Effector memory CD8-positive, alpha-beta T cell (primary cell): ENCODE data around the gene APOL1.
"Not testable (repeated sequence)": the region's sequence is repeated elsewhere in the genome, so short reads cannot be mapped to it uniquely, and the experiment has no call there.

Experiments
- ATAC-seq: fragments of 150-1000 bp; cut with Tn5 transposase; replicated peaks from 2 replicates; pipeline ENCODE4 v1.10.0; 2021; ENCODE audit warnings: mild to moderate bottlenecking, moderate library complexity
- DNase-seq, 3 experiments: peaks; one replicate each; pipeline ENCODE4 v3.0.0; 2021
- H3K27ac Mint-ChIP-seq, 2 donors: one replicate each; pipeline ENCODE4 v1.8.0; 2022; ENCODE audit warnings: mild to moderate bottlenecking in 2 of 2, mixed read lengths in 2 of 2, moderate library complexity in 2 of 2
- H3K27me3 Mint-ChIP-seq, 2 donors: one replicate each; pipeline ENCODE4 v1.8.0; 2022; ENCODE audit warnings: mixed read lengths in 2 of 2
- H3K36me3 Mint-ChIP-seq: one replicate; pipeline ENCODE4 v1.8.0; 2022; ENCODE audit warnings: mild to moderate bottlenecking, moderate library complexity, mixed read lengths; ENCODE audit not compliant: insufficient read depth
- H3K4me1 Mint-ChIP-seq, 2 donors: one replicate each; pipeline ENCODE4 v1.8.0; 2022; ENCODE audit warnings: low read depth in 2 of 2, mixed read lengths in 2 of 2
- H3K4me3 Mint-ChIP-seq, 2 donors: one replicate each; pipeline ENCODE4 v1.8.0; 2022; ENCODE audit warnings: mild to moderate bottlenecking in 2 of 2, mixed read lengths in 2 of 2, moderate library complexity in 2 of 2
- H3K9me3 Mint-ChIP-seq, 2 donors: one replicate each; pipeline ENCODE4 v1.8.0; 2022; ENCODE audit warnings: mixed read lengths in 2 of 2
- total RNA-seq, 9 experiments: gene quantifications; one replicate each; lab custom pipeline; 2026; lab: John Stamatoyannopoulos, UW

The APOL1 gene, protein sequence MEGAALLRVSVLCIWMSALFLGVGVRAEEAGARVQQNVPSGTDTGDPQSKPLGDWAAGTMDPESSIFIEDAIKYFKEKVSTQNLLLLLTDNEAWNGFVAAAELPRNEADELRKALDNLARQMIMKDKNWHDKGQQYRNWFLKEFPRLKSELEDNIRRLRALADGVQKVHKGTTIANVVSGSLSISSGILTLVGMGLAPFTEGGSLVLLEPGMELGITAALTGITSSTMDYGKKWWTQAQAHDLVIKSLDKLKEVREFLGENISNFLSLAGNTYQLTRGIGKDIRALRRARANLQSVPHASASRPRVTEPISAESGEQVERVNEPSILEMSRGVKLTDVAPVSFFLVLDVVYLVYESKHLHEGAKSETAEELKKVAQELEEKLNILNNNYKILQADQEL
- total RNA-seq = 16.4 to 83.0 (median 31.9) reads per million in 9 experiments

DNA sequence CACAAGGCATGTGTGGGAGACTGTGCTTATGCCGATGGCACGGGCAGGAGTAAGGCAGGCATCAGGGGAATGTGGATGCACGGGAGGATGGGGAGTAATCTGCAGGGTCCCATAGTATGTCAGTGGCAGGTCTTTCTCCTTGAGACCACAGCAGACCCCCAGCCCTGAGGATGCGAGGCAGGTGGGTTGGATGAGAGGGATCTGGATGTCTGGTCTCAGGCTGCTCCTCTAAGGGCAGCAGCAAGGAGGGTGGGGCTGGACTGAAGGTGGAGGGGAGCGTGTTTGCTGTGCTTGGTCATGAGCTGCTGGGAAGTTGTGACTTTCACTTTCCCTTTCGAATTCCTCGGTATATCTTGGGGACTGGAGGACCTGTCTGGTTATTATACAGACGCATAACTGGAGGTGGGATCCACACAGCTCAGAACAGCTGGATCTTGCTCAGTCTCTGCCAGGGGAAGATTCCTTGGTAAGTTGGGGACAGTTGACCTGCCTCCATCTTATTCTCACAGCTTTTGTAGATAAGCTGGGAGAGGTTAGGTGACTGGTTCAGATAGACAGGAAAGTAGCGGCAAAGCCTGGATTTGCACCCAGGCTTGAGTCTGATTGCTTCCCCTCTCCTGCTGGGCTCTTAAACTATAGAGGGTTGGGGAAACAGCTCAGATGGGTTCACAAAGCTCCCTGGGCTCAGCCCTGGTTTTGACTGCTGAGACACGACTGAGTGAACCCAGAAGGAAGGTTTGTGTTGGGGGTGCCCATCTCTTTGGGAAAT is at the start of gene APOL1:
TSS of gene APOL1 (plus strand) at position 380 of the 769 bp plus-strand sequence. CDS start 1,823 bp downstream, outside the sequence.
- Mint-ChIP-seq H3K36me3 (peaks cover 14% of the 10 kb centered on the region), H3K4me1 (peaks cover 48 to 58% of the 10 kb centered on the region in 2 donors), H3K9me3 (no peaks in the 10 kb centered on the region), H3K27me3 (no peaks in the 10 kb centered on the region), H3K4me3 (peak within 1 kb of the TSS; percentile 87 to 98), H3K27ac (peak within 1 kb of the TSS; percentile 97 to 99)
- DNase-seq (peak; percentile 26 to 50 (median 38)), ATAC-seq (peak; percentile 97)

DNA sequence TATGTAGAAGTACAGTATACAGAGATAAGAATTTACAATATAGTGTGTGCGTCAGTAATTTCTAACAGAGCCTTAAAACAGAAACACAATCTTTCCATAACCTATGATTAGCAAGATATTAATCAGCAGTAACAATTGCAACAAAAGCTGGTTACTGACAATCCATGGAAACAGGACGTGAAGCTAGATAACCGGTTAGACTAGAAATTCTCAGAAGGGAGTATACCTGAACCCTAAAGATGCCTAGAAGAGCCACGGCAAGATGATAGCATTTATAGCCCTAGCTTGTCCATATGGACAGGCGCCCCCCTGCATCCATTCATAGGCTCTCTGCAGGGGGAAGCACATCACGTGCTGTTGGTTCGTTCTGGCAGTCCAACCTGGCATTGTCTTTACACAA is 49.5 kb upstream of the APOL1 start:
- not testable (repeated sequence) for H3K4me3 Mint-ChIP-seq, H3K36me3 Mint-ChIP-seq, H3K27ac Mint-ChIP-seq, DNase-seq, H3K4me1 Mint-ChIP-seq, ATAC-seq, H3K9me3 Mint-ChIP-seq
- H3K27me3 Mint-ChIP-seq = peaks cover 27 to 59% of the 10 kb centered on the region in 2 donors

DNA sequence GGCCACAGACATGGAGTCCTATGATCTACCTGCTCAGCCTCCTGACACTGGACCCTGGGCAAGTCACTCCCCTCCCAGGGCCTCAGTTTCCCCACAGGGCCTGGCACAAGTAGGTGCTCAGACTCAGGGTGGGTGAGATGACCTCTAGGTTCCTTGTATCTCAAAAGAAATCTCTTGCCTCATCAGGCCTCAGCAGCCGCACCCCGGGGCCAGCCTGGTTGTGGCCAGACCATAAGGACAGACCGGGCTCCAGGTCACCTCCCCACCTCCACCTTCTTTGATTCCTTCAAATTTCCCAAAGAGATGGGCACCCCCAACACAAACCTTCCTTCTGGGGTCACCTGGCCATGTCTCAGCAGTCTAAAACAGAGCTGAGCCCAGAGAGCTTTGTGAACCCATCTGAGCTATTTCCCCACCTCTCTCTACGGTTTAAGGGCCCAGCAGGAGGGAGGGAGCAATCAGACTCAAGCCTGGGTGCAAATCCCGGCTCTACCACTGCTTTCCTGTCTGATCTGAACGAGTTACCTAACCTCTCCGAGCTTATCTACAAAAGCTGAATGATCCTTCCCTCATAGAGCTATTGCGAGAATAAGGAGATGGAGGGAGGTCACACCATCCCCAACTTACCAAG is 48.8 kb upstream of the APOL1 start:
- Mint-ChIP-seq H3K4me1 (peaks cover 0 to 3% of the 10 kb centered on the region in 2 donors), H3K9me3 (peaks cover 0 to under 1% of the 10 kb centered on the region in 2 donors), H3K27ac (no peak overlapping the region), H3K27me3 (peaks cover 32 to 59% of the 10 kb centered on the region in 2 donors), H3K36me3 (no peaks in the 10 kb centered on the region), H3K4me3 (no peak overlapping the region)
- ATAC-seq (no peak), DNase-seq (no peak)

DNA sequence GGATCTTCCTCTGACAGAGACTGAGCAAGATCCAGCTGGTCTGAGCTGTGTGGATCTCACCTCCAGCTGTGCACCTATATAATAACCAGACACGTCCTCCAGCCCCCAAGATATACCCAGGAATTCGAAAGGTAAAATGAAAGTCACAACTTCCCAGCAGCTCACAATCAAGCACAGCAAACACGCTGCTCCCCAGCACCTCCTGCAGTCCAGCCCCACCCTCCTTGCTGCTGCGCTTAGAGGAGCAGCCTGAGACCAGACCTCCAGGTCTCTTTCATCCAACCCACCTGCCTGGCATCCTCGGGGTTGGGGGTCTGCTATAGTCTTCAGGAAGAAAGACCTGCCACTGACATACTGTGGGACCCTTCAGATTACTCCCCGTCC is 48.3 kb upstream of the APOL1 start:
- Mint-ChIP-seq H3K9me3 (peaks cover 0 to 3% of the 10 kb centered on the region in 2 donors), H3K27ac (peak overlapping the region in 1 of 2 donors; percentile 36), H3K4me1 (peaks cover 0 to 3% of the 10 kb centered on the region in 2 donors), H3K4me3 (no peak overlapping the region), H3K36me3 (no peaks in the 10 kb centered on the region), H3K27me3 (peaks cover 35 to 60% of the 10 kb centered on the region in 2 donors)
- ATAC-seq (no peak), DNase-seq (no peak)

DNA sequence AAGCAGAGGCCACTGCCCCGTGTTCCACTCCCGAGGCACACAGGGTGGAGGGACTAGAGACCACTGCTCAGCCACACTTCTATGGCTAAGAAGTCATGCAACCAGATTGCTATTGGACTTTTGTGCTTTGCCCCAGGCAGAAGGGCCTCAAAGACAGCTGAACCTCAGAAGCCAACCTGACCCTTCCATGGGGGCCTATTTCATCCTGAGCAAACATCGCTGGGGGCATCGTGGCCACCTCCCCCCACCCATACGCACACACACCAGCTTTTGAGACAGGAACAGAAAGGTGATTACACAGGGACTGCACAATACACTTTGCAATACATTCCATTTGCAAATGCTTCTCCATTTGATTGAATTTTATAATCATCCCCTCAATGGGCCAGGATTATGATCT is 47.4 kb upstream of the APOL1 start:
- H3K27ac Mint-ChIP-seq, DNase-seq, ATAC-seq, H3K4me1 Mint-ChIP-seq, H3K9me3 Mint-ChIP-seq, H3K36me3 Mint-ChIP-seq, H3K4me3 Mint-ChIP-seq: not testable (repeated sequence)
- H3K27me3 Mint-ChIP-seq = peaks cover 30 to 62% of the 10 kb centered on the region in 2 donors

DNA sequence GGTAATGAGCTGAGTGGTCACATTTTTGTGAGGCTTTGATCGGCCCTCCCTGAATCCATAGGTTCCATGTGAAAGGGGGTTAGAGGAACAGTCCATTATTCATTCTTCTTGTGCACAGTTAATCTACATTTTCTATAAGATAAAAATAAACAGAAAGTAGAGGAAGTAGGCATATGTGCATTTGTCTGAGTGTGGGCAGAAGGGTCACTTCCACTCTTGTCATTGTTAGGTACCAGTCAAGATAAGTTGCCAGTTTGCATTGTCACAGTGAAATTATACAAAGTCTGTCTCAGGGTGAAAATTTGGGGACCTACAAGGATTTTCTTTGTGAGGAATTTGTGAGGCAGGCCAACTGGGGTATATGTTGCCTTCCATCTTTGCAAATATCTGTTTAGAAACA is 46.7 kb upstream of the APOL1 start:
- no peaks in the 10 kb centered on the region for H3K36me3 Mint-ChIP-seq
- H3K4me3 Mint-ChIP-seq = no peak overlapping the region
- H3K9me3 Mint-ChIP-seq = peaks cover 0 to 3% of the 10 kb centered on the region in 2 donors

DNA sequence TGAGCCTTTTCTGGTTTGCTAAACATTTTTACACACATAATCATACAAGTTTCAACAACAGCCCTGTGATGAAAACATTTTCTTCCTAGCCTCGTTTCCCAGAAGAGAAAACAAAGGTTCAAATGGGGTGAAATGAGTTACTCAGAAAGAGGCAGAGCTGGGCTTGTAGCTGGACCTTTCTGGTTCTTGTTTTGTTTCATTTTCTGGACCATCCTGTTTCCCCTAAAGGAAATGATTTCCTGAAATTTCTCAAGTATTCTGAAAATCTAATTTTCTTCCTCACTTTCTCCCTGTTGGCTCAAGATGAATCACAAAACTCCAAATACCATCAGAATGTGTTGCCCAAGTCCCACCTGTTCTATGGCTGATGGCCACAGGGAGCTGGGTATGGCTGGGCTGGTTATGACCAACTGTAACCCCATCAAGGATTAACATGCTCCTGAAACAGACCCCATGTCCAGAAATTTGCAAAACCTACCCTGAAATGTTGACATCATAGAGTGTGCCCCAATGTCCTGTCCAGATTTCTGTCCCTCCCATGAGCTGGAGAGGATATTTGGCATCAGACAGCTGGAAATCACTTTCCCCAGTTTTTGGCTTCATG is 44.7 kb upstream of the APOL1 start:
- H3K36me3 Mint-ChIP-seq = no peaks in the 10 kb centered on the region
- peaks cover 38 to 72% of the 10 kb centered on the region in 2 donors for H3K27me3 Mint-ChIP-seq
- DNase-seq (no peak), ATAC-seq (no peak)
- H3K4me3 Mint-ChIP-seq = no peak overlapping the region
- H3K4me1 Mint-ChIP-seq = peaks cover 8 to 20% of the 10 kb centered on the region in 2 donors
- peaks cover 0 to 3% of the 10 kb centered on the region in 2 donors for H3K9me3 Mint-ChIP-seq
- no peak overlapping the region for H3K27ac Mint-ChIP-seq

More for the DNA sequence above, 46.7 kb upstream of the APOL1 start:
- DNase-seq = no peak
- Mint-ChIP-seq H3K4me1 (peaks cover 4 to 9% of the 10 kb centered on the region in 2 donors), H3K27ac (no peak overlapping the region), H3K27me3 (peaks cover 31 to 68% of the 10 kb centered on the region in 2 donors)
- ATAC-seq = no peak

DNA sequence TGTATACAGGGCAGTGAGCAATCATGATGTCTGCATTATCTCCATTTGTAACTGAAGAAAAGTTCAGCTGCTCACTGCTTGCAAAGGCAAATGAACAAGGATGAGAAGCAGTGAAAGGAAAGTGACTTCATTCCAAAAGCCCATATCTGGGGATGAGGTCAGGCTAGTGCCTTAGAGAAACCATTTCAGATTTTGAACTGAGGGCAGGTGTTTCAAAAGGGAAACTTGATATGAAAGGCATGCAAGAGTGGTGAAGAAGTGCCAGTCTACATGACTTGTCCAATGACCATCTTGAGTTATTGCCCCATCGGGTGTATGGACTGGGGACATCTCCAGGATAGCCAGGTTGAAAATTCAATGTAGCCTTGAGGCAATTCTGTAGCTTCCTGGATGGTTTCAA is 44.0 kb upstream of the APOL1 start:
- Mint-ChIP-seq H3K4me3 (no peak overlapping the region), H3K9me3 (peaks cover 0 to 3% of the 10 kb centered on the region in 2 donors), H3K27me3 (peaks cover 43 to 72% of the 10 kb centered on the region in 2 donors), H3K27ac (no peak overlapping the region), H3K4me1 (peaks cover 8 to 20% of the 10 kb centered on the region in 2 donors), H3K36me3 (no peaks in the 10 kb centered on the region)
- ATAC-seq = no peak
- DNase-seq = no peak

DNA sequence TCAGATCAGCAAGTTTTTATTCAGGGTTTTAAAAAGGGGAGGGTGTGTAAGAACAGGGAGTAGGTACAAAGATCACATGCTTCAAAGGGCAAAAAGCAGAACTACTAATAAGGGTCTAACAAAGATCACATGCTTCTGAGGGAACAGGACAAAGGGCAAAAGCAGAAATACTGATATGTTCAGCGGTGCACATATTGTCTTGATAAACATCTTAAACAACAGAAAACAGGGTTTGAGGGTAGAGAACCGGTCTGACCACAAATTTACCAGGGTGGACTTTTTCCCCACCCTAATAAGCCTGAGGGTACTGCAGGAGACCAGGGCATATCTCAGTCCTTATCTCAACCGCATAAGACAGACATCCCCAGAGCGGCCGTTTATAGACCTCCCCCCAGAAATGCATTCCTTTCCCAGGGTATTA is 43.4 kb upstream of the APOL1 start:
- H3K4me3 Mint-ChIP-seq, H3K27ac Mint-ChIP-seq, ATAC-seq, DNase-seq, H3K36me3 Mint-ChIP-seq, H3K9me3 Mint-ChIP-seq: not testable (repeated sequence)
- Mint-ChIP-seq H3K4me1 (peaks cover 8 to 19% of the 10 kb centered on the region in 2 donors), H3K27me3 (peaks cover 48 to 72% of the 10 kb centered on the region in 2 donors)

DNA sequence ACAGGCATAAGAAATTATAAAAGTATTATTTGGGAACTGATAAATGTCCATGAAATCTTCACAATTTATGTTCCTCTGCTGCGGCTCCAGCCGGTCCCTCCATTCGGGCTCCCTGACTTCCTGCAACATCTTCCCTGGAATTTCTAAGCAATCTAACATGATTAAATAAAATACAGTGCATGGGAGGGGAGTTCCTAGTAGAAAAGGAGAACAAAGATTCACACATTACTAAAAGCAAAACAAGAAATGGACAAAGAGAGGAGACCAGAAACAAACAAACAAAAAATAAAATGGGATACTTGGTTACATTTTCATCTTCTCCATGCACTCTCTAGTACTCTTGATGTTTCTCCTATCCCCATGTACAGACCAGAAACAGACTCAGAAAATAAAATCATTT is 42.7 kb upstream of the APOL1 start:
- DNase-seq = no peak

DNA sequence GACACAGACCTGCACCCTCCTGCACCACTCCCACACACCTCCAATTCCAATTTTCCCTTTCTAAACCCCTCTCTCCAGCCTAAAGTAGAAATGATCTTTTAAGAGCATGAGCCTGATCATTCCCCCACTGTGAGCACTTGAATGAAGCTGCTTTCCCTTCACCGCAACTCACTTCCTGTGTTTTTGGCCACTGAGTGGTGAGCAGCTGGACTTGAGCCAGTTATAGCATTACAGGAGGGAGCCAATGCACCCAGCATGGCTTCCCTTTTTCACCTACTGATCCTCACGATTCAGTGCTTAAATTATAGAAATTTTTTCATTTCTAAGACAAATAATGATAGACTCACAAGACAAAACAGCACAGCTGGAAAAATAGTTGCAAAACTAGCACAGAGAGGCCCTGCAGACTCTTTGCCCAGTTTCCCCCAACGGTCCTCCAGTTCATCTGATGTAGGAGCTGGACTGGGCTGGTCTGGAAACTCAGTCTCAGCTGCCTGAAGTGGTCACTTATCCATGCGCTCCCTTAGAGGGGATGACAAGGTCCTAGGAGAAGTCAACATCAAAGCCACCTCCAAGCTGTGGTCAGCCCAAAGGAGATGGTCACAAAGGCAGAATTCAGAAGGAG is 41.6 kb upstream of the APOL1 start:
- Mint-ChIP-seq H3K36me3 (no peaks in the 10 kb centered on the region), H3K27ac (no peak overlapping the region), H3K9me3 (peaks cover 0 to 3% of the 10 kb centered on the region in 2 donors), H3K4me1 (peaks cover 8 to 17% of the 10 kb centered on the region in 2 donors), H3K27me3 (peaks cover 60 to 84% of the 10 kb centered on the region in 2 donors), H3K4me3 (peak overlapping the region in 1 of 2 donors; percentile 13)
- ATAC-seq = peak; percentile 43
- no peak for DNase-seq

More for the DNA sequence above, 42.7 kb upstream of the APOL1 start:
- H3K4me3 Mint-ChIP-seq = no peak overlapping the region
- no peak overlapping the region for H3K27ac Mint-ChIP-seq
- H3K4me1 Mint-ChIP-seq = peaks cover 8 to 17% of the 10 kb centered on the region in 2 donors
- H3K9me3 Mint-ChIP-seq = peaks cover 0 to 3% of the 10 kb centered on the region in 2 donors
- no peaks in the 10 kb centered on the region for H3K36me3 Mint-ChIP-seq
- peaks cover 50 to 73% of the 10 kb centered on the region in 2 donors for H3K27me3 Mint-ChIP-seq
- ATAC-seq = no peak

DNA sequence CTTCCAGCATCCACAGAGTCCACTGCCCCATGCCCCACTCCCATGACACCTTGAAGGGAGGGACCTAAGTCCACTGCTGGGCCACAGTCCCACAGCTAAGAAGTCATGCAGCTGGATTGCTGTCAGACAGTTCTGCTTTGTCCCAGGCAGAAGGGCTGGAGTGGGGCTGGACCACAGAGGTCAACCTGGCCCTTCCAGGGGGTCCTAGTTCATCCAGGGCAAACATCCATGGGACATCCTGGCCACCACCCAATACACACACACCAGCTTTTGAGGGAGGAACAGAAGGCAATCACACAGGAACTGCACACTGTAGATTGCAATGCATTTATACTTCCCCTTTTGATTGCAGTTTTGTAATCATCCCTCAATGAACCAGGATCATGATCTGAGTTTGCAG is 40.0 kb upstream of the APOL1 start:
- Mint-ChIP-seq H3K4me1 (peaks cover 8 to 17% of the 10 kb centered on the region in 2 donors), H3K27me3 (peaks cover 67 to 96% of the 10 kb centered on the region in 2 donors), H3K27ac (no peak overlapping the region), H3K4me3 (no peak overlapping the region), H3K9me3 (peaks cover 0 to 3% of the 10 kb centered on the region in 2 donors), H3K36me3 (no peaks in the 10 kb centered on the region)
- ATAC-seq = no peak
- DNase-seq = no peak
